Peyer's patch (tissue), 4 donors: Measurements from ENCODE around the gene BRSK1.

Experiments used
- POLR2A ChIP-seq, 2 donors: fragments of 450-650 bp; IDR thresholded peaks; one replicate each; pipeline ENCODE4 v1.5.1; 2017; ENCODE audit warnings: antibody characterized with exemption in 2 of 2, mild to moderate bottlenecking in 2 of 2, moderate library complexity in 2 of 2
- TF ChIP-seq, protein P1 (sequence below), 6 experiments: fragments of 450-650 bp in 4 of 6; fragments of 200-600 bp in 2 of 6; sonication (generic) in 1 of 6; IDR thresholded peaks; one replicate each; pipeline ENCODE4 v1.5.1; 2017 to 2019; ENCODE audit warnings: antibody characterized with exemption in 6 of 6, mild to moderate bottlenecking in 3 of 6, moderate library complexity in 1 of 6

DNA sequence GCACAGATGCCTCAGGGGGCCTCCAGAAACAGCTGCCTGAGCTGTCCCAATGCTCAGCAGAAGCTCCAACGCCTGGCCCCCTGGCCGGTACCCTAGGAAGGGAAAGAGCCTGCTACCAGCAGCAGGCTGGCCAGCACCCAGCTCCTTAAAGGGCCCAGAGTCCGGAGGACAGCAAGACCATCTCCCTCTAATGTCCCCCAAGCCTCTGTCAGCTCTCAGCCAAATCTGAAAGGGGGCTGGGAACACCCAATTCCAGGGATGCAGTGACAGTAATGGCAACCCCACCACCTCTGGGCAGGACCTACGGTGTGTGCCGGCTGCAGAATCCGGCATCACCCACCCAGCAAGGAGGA is 29.2 kb upstream of the BRSK1 start:
- TF ChIP-seq, protein P1, sequence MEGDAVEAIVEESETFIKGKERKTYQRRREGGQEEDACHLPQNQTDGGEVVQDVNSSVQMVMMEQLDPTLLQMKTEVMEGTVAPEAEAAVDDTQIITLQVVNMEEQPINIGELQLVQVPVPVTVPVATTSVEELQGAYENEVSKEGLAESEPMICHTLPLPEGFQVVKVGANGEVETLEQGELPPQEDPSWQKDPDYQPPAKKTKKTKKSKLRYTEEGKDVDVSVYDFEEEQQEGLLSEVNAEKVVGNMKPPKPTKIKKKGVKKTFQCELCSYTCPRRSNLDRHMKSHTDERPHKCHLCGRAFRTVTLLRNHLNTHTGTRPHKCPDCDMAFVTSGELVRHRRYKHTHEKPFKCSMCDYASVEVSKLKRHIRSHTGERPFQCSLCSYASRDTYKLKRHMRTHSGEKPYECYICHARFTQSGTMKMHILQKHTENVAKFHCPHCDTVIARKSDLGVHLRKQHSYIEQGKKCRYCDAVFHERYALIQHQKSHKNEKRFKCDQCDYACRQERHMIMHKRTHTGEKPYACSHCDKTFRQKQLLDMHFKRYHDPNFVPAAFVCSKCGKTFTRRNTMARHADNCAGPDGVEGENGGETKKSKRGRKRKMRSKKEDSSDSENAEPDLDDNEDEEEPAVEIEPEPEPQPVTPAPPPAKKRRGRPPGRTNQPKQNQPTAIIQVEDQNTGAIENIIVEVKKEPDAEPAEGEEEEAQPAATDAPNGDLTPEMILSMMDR (IDR thresholded peaks at IDR 0.05), result no peak
- TF ChIP-seq POLR2A (IDR thresholded peaks at IDR 0.05), result no peak
